RCC 7860 (cell line): ENCODE results near the gene BCL11B.

ENCODE experiments used
- DNase-seq: peaks from one replicate; pipeline ENCODE4 v3.0.0-alpha.2; 2015; ENCODE audit warnings: low spot score
- FAIRE-seq: peaks from 2 replicates; lab custom pipeline; 2012; peaks lifted over from hg19 to GRCh38; lab: Jason Lieb, UNC

BCL11B gene

GRCh38 chr14:99226687-99227086 is 45.3 kb downstream of the BCL11B start:
- FAIRE-seq = no peak

GRCh38 chr14:99225436-99226203 is 46.4 kb downstream of the BCL11B start:
- FAIRE-seq = no peak
- DNase-seq = no peak

More at GRCh38 chr14:99226687-99227086, 45.3 kb downstream of the BCL11B start:
- DNase-seq = no peak

GRCh38 chr14:99224948-99225347 is 47.0 kb downstream of the BCL11B start:
- FAIRE-seq (no peak), DNase-seq (no peak)

- DNase-seq = no peak
- no peak for FAIRE-seq
Observed at GRCh38 chr14:99224116-99224910, 47.7 kb downstream of the BCL11B start.

DNA sequence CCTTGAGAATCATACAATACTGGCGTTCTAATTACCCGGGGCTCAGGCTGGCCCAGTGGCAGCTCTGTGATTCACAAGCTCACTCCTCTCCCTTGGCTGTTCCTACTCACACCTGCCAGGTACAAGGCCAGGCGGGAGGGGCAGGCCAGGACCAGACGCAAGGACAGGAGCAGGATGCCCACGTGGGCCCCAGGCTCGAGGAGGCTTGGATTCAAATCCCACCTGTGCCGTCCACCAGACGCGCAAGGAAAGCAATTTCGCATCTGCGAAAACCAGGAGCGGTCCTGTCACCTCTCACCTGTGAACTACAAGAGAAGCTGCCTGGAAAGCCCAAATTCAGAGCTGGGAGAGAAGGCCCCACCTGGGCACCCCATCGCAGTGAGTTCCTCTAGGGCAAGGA is 50.6 kb downstream of the BCL11B start:
- DNase-seq (no peak), FAIRE-seq (no peak)

DNA sequence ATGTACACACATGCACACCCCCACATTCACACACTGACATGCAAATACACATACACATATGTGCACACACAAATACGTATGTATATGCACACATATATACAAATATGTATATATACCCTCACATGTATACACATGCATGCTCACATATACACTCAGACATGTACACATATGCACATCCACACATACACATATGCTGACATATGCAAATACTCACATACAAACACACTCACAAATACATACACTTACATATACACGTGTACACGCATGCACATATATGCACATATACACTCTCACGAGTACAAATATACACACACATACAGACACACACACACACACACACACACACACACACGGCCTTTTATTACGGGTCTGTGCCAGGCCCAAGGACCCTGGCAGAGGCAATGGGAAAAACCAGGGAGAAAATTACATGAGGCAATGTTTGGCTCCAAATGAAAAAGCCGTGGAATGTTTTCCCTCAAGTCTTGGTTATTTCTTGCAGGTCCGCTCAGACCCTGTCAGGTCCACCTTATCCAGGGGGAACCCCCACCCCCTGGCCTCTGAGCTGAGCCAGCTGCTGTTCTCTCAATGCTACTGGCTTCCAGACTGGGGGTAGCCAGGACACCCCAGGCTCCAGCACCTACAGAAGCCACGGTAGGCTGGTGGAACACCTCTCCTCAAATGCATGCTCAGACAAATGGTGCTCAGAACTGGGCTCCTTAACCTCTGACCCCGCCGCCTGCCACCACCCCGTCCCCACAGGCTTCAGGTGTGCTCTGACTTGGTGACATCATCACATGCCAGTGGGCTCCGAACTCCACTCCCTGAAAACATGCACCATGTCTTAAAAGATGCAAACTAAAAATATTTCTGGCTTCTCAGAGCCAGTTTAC is 54.7 kb downstream of the BCL11B start:
- FAIRE-seq (no peak), DNase-seq (no peak)

- no peak for DNase-seq
- FAIRE-seq = no peak
Observed at GRCh38 chr14:99216191-99216590, 55.8 kb downstream of the BCL11B start.

DNA sequence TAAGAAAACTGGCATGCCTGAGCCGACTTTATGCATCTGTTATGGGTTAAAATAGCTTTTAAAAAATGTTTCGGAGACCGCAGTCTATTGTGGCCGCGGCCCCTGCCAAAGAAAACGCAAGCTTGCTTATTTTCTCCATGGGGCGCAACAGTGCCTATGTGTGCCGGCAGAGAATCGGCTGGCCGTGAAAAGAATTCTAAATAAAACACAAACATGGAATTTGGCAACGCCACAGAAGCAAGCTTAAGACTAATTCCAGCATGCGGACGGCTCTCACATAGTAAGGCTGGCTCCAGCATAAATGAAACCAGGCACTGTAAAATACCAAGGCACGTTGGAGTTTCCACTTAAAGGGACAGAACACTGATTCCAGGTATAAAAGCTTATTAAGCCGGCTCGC is 56.7 kb downstream of the BCL11B start:
- DNase-seq (no peak), FAIRE-seq (no peak)

DNA sequence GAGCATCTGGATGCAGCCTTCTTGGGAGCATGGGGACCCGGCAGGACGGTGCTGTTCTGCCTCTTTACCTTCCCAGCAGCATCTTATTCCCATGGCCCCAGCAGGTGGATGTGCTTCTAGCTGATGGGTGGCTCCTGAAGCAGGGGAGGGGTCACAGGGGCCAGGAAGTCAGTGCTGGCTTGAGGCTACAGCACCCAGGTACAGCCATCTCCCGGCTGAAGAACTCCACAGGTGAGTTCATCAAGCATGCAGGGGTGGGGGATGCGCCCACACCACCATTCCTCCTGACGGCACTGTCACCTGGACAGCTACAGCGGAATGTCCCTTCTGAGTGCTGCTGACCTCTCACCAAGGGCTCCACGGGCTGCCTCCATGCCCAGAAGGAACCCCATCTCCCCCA is 57.3 kb downstream of the BCL11B start:
- DNase-seq (no peak), FAIRE-seq (no peak)

DNA sequence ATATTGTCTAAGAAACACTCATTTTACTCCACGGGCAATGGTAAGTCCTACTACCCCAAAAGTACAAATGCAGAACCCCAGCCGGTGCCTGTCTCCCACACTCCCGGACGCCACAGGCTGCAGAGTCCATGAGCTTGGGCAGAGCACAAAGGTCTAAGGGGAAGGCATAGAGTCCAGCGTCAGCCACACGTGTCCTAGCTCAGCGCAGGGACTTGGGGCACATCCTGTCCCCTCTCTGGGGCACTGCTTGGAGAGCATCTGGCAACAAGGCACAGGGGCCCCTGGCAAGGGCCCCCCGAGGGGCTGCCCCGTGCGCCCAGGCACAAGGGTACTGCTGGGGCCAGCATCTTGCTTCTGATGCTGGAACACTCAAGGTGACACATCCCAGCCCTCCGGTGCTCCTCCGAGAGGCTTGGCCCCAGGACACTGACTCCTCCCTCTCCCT is 58.4 kb downstream of the BCL11B start:
- no peak for FAIRE-seq
- DNase-seq = no peak

- DNase-seq (no peak), FAIRE-seq (no peak)
Observed at GRCh38 chr14:99213101-99213500, 58.9 kb downstream of the BCL11B start.

DNA sequence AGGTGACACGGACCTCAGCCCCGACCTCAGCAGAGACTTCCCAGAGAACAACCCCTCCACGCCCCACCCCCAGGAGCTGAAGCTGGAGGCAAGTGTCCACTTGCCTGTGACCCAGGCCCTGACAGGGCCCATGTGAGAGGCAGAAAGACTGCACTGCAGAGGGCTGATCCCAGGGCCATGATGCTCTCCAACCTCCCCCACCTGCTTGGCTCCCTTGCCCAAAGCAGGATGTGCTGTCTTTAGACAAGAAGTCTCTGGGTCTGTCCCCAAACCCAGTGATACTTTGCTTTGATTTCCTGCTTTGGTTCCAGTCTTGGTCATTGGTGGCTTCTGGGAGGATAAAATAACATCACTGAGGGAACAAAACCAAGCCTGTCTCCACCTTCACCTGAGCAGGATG is 59.4 kb downstream of the BCL11B start:
- FAIRE-seq = no peak
- no peak for DNase-seq

DNA sequence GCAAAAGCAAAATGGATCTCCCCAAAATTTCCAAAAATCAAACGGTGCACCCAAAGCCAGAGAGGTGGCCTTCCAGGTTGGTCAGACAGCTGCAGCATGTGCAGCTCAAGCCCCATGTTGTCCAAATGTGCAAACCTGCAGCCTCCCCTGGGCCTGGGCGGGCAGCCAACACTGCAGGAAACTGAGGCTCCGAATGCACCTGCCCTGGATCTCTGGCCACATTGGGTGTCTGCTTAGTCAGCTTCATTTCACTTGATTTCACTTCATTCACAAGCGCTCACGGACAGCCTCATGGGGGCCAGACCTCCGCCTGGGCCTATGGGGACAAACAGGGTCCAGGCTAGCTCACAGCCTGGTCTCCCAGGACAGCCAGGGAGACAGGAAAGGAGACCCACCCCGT is 59.8 kb downstream of the BCL11B start:
- FAIRE-seq (no peak), DNase-seq (no peak)

GRCh38 chr14:99211410-99211809 is 60.6 kb downstream of the BCL11B start:
- DNase-seq (no peak), FAIRE-seq (no peak)

DNA sequence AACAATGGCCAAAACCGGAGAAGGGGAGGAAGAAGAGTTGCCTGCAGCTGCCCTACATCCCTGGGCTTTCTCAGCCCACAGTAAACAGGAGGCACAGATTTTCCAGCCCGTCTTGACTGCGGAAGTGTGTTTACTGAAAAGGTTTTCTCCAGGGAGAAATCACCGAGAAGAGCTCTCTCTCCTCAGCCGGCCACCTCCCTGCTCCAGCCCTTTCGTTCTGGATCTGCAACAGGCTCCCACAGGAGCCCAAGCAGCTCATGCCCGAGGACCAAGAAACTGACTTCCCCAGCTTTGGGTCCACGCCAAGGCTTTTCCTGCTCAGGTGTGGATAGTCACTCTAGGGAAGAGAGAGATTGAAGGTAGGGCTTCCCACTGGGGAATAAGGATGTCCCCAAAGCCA is 61.7 kb downstream of the BCL11B start:
- FAIRE-seq (no peak), DNase-seq (no peak)

GRCh38 chr14:99209409-99209808 is 62.6 kb downstream of the BCL11B start:
- FAIRE-seq = no peak
- DNase-seq = no peak

DNA sequence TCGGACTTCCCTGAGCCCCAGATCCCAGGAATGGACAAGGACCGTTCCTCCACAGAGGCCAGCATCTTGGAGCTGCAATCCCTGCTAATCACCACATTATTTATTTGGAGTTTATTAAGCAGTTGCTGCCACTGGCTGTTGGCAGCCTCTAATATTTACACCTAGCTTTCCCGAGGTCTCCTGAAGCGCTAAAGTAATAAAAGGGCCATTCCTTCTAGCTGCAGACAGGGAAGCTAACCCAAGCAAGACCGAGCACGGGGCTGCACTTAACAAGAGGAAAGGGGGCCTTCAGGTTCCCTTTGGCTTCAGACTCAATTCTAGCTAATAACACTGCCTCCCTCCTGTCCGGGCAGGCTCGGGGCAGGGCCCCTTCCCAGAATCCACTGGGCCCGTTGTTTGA is 63.7 kb downstream of the BCL11B start:
- DNase-seq (no peak), FAIRE-seq (no peak)

- no peak for DNase-seq
- no peak for FAIRE-seq
Observed at GRCh38 chr14:99207456-99207855, 64.5 kb downstream of the BCL11B start.

DNA sequence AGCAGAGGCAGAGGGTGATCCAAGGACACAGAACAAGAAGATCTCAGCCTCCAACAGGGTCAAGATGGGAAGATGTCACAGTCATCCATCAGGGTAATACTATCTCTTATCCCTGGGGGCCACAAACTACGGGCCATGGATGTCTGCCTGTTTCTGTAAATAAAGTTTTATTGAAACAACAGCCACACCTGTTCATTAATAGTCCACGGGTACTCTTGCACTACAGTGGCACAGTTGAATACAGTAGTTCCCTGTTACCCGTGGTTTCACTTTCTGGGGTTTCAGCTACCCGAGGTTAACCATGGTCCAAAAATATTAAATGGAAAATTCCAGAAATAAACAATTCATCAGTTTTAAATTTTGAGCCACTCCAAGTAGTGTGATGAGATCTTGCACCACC is 65.9 kb downstream of the BCL11B start:
- no peak for FAIRE-seq
- no peak for DNase-seq

DNA sequence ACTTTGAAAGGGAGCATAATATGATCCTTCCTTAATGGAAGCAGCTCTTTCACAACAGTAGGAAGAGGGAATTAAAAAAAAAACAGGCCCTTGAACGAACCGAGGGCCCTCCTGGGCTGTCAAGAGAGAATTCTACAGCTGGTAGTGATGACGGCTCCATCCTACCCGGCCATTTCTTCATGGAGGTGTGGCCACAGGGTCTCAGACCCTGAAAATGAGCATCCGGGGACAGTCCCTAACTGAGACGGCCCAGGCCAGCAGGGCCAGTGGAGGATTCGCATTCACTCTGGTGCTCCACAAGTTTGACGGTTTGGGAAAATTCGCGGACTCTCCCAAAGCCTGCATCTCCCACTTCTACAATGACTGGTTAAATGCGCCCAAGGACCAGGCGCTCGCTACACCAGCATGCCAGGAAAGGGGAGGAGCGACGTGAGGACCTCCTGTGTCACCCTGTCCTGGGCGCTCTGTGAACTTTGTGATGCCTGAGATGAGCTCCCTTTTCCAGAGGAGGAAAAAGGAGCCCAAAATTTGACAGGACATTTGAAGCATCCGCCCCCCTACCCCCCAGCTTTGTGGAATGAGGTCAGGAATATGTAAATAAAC is 66.8 kb downstream of the BCL11B start:
- FAIRE-seq = no peak
- DNase-seq = no peak

GRCh38 chr14:99203801-99204200 is 68.2 kb downstream of the BCL11B start:
- DNase-seq (no peak), FAIRE-seq (no peak)
